Measurements from ENCODE around the gene PMEPA1.

DNA sequence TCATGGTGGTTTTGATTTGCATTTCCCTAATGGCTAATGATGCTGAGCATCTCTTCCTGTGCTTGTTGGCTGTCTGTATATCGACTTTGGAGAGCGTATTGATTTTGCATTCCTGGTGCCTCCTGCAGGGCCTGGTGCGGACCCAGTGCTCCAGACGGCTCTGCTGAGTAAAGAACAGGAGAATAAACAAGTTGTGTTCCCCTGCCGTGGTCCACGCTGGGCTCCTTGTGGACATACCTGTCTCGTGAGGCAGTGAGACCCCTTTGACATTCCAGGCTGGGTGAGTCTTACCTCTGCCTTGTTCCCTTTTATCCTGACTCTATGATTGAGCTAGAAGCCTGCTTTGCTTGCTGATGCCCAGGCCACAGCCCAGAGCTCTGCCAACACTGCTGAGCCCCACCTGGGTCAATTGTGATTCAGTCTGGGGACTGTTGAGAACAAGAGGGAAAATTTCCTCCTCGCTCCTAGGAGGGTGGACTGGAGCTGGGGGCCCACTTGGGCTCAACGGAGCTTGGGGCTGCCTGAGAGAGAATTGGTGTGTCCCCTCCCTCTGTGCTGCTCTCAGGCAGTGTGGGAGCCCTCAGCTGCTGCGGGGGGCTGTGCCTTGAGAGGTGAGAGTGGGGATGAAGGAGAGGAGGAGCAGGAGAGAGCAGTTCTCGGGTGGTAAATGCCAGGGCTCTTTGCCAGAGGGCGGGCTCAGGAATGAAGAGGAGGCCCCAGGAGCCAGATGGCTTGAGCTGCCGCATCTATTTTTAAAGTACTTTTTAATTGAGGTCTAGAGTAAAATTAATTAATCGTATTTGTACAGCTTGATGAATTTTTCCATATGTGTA, 43.7 kb upstream of the PMEPA1 start:
- TF ChIP-seq, protein P1, sequence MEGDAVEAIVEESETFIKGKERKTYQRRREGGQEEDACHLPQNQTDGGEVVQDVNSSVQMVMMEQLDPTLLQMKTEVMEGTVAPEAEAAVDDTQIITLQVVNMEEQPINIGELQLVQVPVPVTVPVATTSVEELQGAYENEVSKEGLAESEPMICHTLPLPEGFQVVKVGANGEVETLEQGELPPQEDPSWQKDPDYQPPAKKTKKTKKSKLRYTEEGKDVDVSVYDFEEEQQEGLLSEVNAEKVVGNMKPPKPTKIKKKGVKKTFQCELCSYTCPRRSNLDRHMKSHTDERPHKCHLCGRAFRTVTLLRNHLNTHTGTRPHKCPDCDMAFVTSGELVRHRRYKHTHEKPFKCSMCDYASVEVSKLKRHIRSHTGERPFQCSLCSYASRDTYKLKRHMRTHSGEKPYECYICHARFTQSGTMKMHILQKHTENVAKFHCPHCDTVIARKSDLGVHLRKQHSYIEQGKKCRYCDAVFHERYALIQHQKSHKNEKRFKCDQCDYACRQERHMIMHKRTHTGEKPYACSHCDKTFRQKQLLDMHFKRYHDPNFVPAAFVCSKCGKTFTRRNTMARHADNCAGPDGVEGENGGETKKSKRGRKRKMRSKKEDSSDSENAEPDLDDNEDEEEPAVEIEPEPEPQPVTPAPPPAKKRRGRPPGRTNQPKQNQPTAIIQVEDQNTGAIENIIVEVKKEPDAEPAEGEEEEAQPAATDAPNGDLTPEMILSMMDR (IDR thresholded peaks at IDR 0.05 in 8 of 11, conservative IDR thresholded peaks at IDR 0.05 in 3 of 11), result no peak
- no peak for TF ChIP-seq POLR2AphosphoS5 (IDR thresholded peaks at IDR 0.05)
